ENCODE measurements around the gene CHD1L.
A peak's percentile ranks its signal among the peaks of the same experiment; 100 is the strongest.
"Not testable (repeated sequence)": the region's sequence is repeated elsewhere in the genome, so short reads cannot be mapped to it uniquely, and the experiment has no call there.

Gene CHD1L

GRCh38 chr1:147211577-147211976 is 30.9 kb upstream of the CHD1L start:
- Histone ChIP-seq H3K27ac (no peak overlapping the region), H3K4me3 (no peak overlapping the region), H3K4me2 (no peak overlapping the region), H3K9ac (no peak overlapping the region), H4K20me1 (no peaks in the 10 kb centered on the region), H3K4me1 (peaks cover 19% of the 10 kb centered on the region), H3K27me3 (no peaks in the 10 kb centered on the region), H3K36me3 (no peaks in the 10 kb centered on the region; the same call in 1 of the 2 replicates), H3K9me3 (no peaks in the 10 kb centered on the region)
- TF ChIP-seq Cebpa-rat (IDR thresholded peaks at IDR 0.05), result no peak

GRCh38 chr1:147213271-147213670 is 29.2 kb upstream of the CHD1L start:
- Histone ChIP-seq H3K27me3 (no peaks in the 10 kb centered on the region), H3K9me3 (no peaks in the 10 kb centered on the region), H3K4me2 (no peak overlapping the region), H3K27ac (no peak overlapping the region), H4K20me1 (no peaks in the 10 kb centered on the region), H3K4me3 (no peak overlapping the region), H3K36me3 (no peaks in the 10 kb centered on the region; the same call in 1 of the 2 replicates), H3K4me1 (peaks cover 19% of the 10 kb centered on the region), H3K9ac (no peak overlapping the region)
- TF ChIP-seq Cebpa-rat (IDR thresholded peaks at IDR 0.05), result no peak

- no peaks in the 10 kb centered on the region for H3K27me3 ChIP-seq
- H3K4me2 ChIP-seq, result peak overlapping the region; percentile 35
- no peak overlapping the region for H3K4me3 ChIP-seq
Measured at GRCh38 chr1:147214325-147214724, 28.2 kb upstream of the CHD1L start.

GRCh38 chr1:147214842-147215539 is 27.5 kb upstream of the CHD1L start:
- Histone ChIP-seq H3K4me3 (no peak overlapping the region), H4K20me1 (no peaks in the 10 kb centered on the region), H3K4me2 (peak overlapping the region; percentile 35), H3K27me3 (no peaks in the 10 kb centered on the region), H3K9me3 (no peaks in the 10 kb centered on the region), H3K4me1 (peaks cover 19% of the 10 kb centered on the region), H3K9ac (no peak overlapping the region), H3K36me3 (no peaks in the 10 kb centered on the region), H3K27ac (no peak overlapping the region)
- no peak for TF ChIP-seq Cebpa-rat (IDR thresholded peaks at IDR 0.05)

More at GRCh38 chr1:147214325-147214724, 28.2 kb upstream of the CHD1L start:
- Histone ChIP-seq H3K9ac (no peak overlapping the region), H3K4me1 (peaks cover 19% of the 10 kb centered on the region), H3K36me3 (no peaks in the 10 kb centered on the region), H3K27ac (no peak overlapping the region), H4K20me1 (no peaks in the 10 kb centered on the region), H3K9me3 (no peaks in the 10 kb centered on the region)
- TF ChIP-seq Cebpa-rat (IDR thresholded peaks at IDR 0.05), result no peak

GRCh38 chr1:147215540-147215916 is 27.0 kb upstream of the CHD1L start:
- no peaks in the 10 kb centered on the region for H3K27me3 ChIP-seq
- no peak for TF ChIP-seq Cebpa-rat (IDR thresholded peaks at IDR 0.05)
- H3K4me2 ChIP-seq, result 0 out of 2 replicates have a peak overlapping the region, but pooled peaks have one; percentile 35
- H3K9me3 ChIP-seq, result no peaks in the 10 kb centered on the region
- H3K9ac ChIP-seq, result no peak overlapping the region
- H3K27ac ChIP-seq, result no peak overlapping the region
- no peaks in the 10 kb centered on the region for H4K20me1 ChIP-seq
- H3K4me1 ChIP-seq, result peaks cover 19% of the 10 kb centered on the region
- no peak overlapping the region for H3K4me3 ChIP-seq
- no peaks in the 10 kb centered on the region for H3K36me3 ChIP-seq

- no peak overlapping the region for H3K4me3 ChIP-seq
- H3K27me3 ChIP-seq, result no peaks in the 10 kb centered on the region
- H3K36me3 ChIP-seq, result no peaks in the 10 kb centered on the region
- H3K27ac ChIP-seq, result no peak overlapping the region
- H3K4me1 ChIP-seq, result peaks cover 19% of the 10 kb centered on the region
- no peaks in the 10 kb centered on the region for H4K20me1 ChIP-seq
- no peak overlapping the region for H3K4me2 ChIP-seq
- H3K9ac ChIP-seq, result no peak overlapping the region
- TF ChIP-seq Cebpa-rat (IDR thresholded peaks at IDR 0.05), result no peak
- no peaks in the 10 kb centered on the region for H3K9me3 ChIP-seq
Measured at GRCh38 chr1:147216124-147216523, 26.4 kb upstream of the CHD1L start.

GRCh38 chr1:147217141-147217540 is 25.3 kb upstream of the CHD1L start:
- Histone ChIP-seq H3K4me1 (peaks cover 19% of the 10 kb centered on the region), H3K4me2 (no peak overlapping the region), H3K4me3 (no peak overlapping the region), H3K36me3 (no peaks in the 10 kb centered on the region), H3K27ac (no peak overlapping the region), H3K9me3 (no peaks in the 10 kb centered on the region), H3K9ac (no peak overlapping the region), H3K27me3 (no peaks in the 10 kb centered on the region), H4K20me1 (no peaks in the 10 kb centered on the region)
- TF ChIP-seq Cebpa-rat (IDR thresholded peaks at IDR 0.05), result no peak

- Histone ChIP-seq H4K20me1 (no peaks in the 10 kb centered on the region), H3K9me3 (no peaks in the 10 kb centered on the region), H3K4me1 (peaks cover 19% of the 10 kb centered on the region), H3K27ac (no peak overlapping the region), H3K27me3 (no peaks in the 10 kb centered on the region), H3K9ac (no peak overlapping the region), H3K4me3 (no peak overlapping the region), H3K4me2 (no peak overlapping the region), H3K36me3 (no peaks in the 10 kb centered on the region)
- no peak for TF ChIP-seq Cebpa-rat (IDR thresholded peaks at IDR 0.05)
Measured at GRCh38 chr1:147218606-147219005, 23.9 kb upstream of the CHD1L start.

GRCh38 chr1:147223740-147224615 is 18.5 kb upstream of the CHD1L start:
- Histone ChIP-seq H3K36me3 (no peaks in the 10 kb centered on the region), H3K9ac (no peak overlapping the region), H4K20me1 (no peaks in the 10 kb centered on the region), H3K4me2 (no peak overlapping the region), H3K27ac (no peak overlapping the region), H3K27me3 (no peaks in the 10 kb centered on the region), H3K9me3 (no peaks in the 10 kb centered on the region; the same call in 1 of the 2 replicates), H3K4me1 (peaks cover 11% of the 10 kb centered on the region; the same call in 1 of the 2 replicates), H3K4me3 (no peak overlapping the region)
- TF ChIP-seq Cebpa-rat (IDR thresholded peaks at IDR 0.05), result no peak

GRCh38 chr1:147225193-147225730 is 17.2 kb upstream of the CHD1L start, which contains the start of gene FMO5:
FMO5 (minus strand) TSS chr1:147225339; CDS start chr1:147225029, 310 bp downstream.
- TF ChIP-seq Cebpa-rat (IDR thresholded peaks at IDR 0.05), result no peak
- no peaks in the 10 kb centered on the region for H3K36me3 ChIP-seq
- no peaks in the 10 kb centered on the region; the same call in 1 of the 2 replicates for H3K9me3 ChIP-seq
- H4K20me1 ChIP-seq, result no peaks in the 10 kb centered on the region
- peak within 1 kb of the TSS; percentile 68 for H3K4me3 ChIP-seq
- H3K4me2 ChIP-seq, result peak within 1 kb of the TSS; percentile 68
- H3K4me1 ChIP-seq, result peaks cover 11% of the 10 kb centered on the region; the same call in 1 of the 2 replicates
- H3K27ac ChIP-seq, result peak within 1 kb of the TSS; percentile 71
- H3K9ac ChIP-seq, result peak within 1 kb of the TSS; percentile 67
- no peaks in the 10 kb centered on the region for H3K27me3 ChIP-seq

GRCh38 chr1:147231032-147231431 is 11.5 kb upstream of the CHD1L start:
- not testable (repeated sequence) for H3K27ac ChIP-seq, H3K36me3 ChIP-seq, H3K4me1 ChIP-seq, H3K4me3 ChIP-seq, H3K4me2 ChIP-seq, H4K20me1 ChIP-seq, H3K9ac ChIP-seq, H3K27me3 ChIP-seq
- H3K9me3 ChIP-seq, result peaks cover 30% of the 10 kb centered on the region

- H4K20me1 ChIP-seq, H3K4me2 ChIP-seq, H3K4me1 ChIP-seq, H3K27ac ChIP-seq, H3K9ac ChIP-seq, H3K36me3 ChIP-seq, H3K4me3 ChIP-seq, H3K27me3 ChIP-seq: not testable (repeated sequence)
- H3K9me3 ChIP-seq, result peaks cover 46% of the 10 kb centered on the region
Measured at GRCh38 chr1:147233903-147234302, 8.6 kb upstream of the CHD1L start.

Measured in BLaER1 (cell line).